ENCODE results near the gene SEMA6C.

Gene SEMA6C

GRCh38 chr1:151187205-151187604, 40.8 kb upstream of the SEMA6C start:
- no peak for DNase-seq (ENCODE audit: low read depth)
- H3K4me3 ChIP-seq (ENCODE audit: low read depth, low read length): no peak overlapping the region
- TF ChIP-seq CTCF (IDR thresholded peaks at IDR 0.05; ENCODE audit: low read depth, low read length): no peak
- TF ChIP-seq MAX (IDR thresholded peaks at IDR 0.05; ENCODE audit: low read depth, low read length): no peak
- TF ChIP-seq POLR2A (IDR thresholded peaks at IDR 0.05; ENCODE audit: extremely low read depth, insufficient read length): no peak
- no peak for TF ChIP-seq MYC (IDR thresholded peaks at IDR 0.05; ENCODE audit: low read depth, low read length)

- no peak for DNase-seq (ENCODE audit: low read depth)
- TF ChIP-seq POLR2A (IDR thresholded peaks at IDR 0.05; ENCODE audit: extremely low read depth, insufficient read length) (no peak), CTCF (IDR thresholded peaks at IDR 0.05; ENCODE audit: low read depth, low read length) (no peak), MAX (IDR thresholded peaks at IDR 0.05; ENCODE audit: low read depth, low read length) (no peak), MYC (IDR thresholded peaks at IDR 0.05; ENCODE audit: low read depth, low read length) (no peak)
- H3K4me3 ChIP-seq (ENCODE audit: low read depth, low read length): no peak overlapping the region
Observed at GRCh38 chr1:151184211-151184610, 37.8 kb upstream of the SEMA6C start.

- no peak for DNase-seq (ENCODE audit: low read depth)
- H3K4me3 ChIP-seq (ENCODE audit: low read depth, low read length): no peak overlapping the region
- TF ChIP-seq POLR2A (IDR thresholded peaks at IDR 0.05; ENCODE audit: extremely low read depth, insufficient read length): no peak
- TF ChIP-seq CTCF (IDR thresholded peaks at IDR 0.05; ENCODE audit: low read depth, low read length): no peak
- no peak for TF ChIP-seq MAX (IDR thresholded peaks at IDR 0.05; ENCODE audit: low read depth, low read length)
- no peak for TF ChIP-seq MYC (IDR thresholded peaks at IDR 0.05; ENCODE audit: low read depth, low read length)
Observed at GRCh38 chr1:151176514-151177045, 30.1 kb upstream of the SEMA6C start.

GRCh38 chr1:151175863-151176262, 29.4 kb upstream of the SEMA6C start, which contains the start of gene TMOD4:
TMOD4 (minus strand) TSS chr1:151175981; CDS start chr1:151174875, 1,106 bp downstream.
- DNase-seq (ENCODE audit: low read depth): peak; percentile 49
- TF ChIP-seq CTCF (IDR thresholded peaks at IDR 0.05; ENCODE audit: low read depth, low read length): peak; percentile 56
- no peak for TF ChIP-seq MYC (IDR thresholded peaks at IDR 0.05; ENCODE audit: low read depth, low read length)
- no peak within 1 kb of the TSS for H3K4me3 ChIP-seq (ENCODE audit: low read depth, low read length)

- H3K4me3 ChIP-seq (ENCODE audit: low read depth, low read length): no peak overlapping the region
- DNase-seq (ENCODE audit: low read depth): no peak
- TF ChIP-seq POLR2A (IDR thresholded peaks at IDR 0.05; ENCODE audit: extremely low read depth, insufficient read length): no peak
- no peak for TF ChIP-seq MAX (IDR thresholded peaks at IDR 0.05; ENCODE audit: low read depth, low read length)
- TF ChIP-seq CTCF (IDR thresholded peaks at IDR 0.05; ENCODE audit: low read depth, low read length): no peak
- TF ChIP-seq MYC (IDR thresholded peaks at IDR 0.05; ENCODE audit: low read depth, low read length): no peak
Observed at GRCh38 chr1:151175041-151175741, 28.8 kb upstream of the SEMA6C start.
